K562 (cell line): Measurements from ENCODE around the gene RNLS. TPM values are rescaled to one million over a fixed set of nuclear protein-coding genes. Genes with fewer than 3 reads are reported as not detected.

Source experiments
- ATAC-seq: fragments of 200-7000 bp; cut with Tn5 transposase; 3 replicates; pipeline ENCODE4 v1.9.1; 2020; ENCODE audit warnings: moderate library complexity
- BruUV-seq: library from RNA; stranded (reverse); fragments of 400-500 nt; replicated peaks from 2 replicates; lab custom pipeline; 2021; lab: Mats Ljungman, UMichigan
- CTCF ChIA-PET: fragments of 300-600 bp; formaldehyde crosslinking; extraction: SDS; loops from one replicate; lab custom pipeline; 2021; ENCODE audit warnings: low intra/inter-chr PET ratio; lab: Yijun Ruan, JAX
- POLR2A ChIA-PET: fragments of 300-600, 350-650 bp; sonication (Branson Sonifier 250); formaldehyde crosslinking; extraction: SDS; loops from one replicate; lab custom pipeline; 2021; ENCODE audit warnings: antibody characterized with exemption, inconsistent platforms; lab: Yijun Ruan, JAX
- DNase-seq, 4 experiments: peaks; one replicate each; pipeline versions ENCODE4 v3.0.0 to v3.0.0-alpha.2; 2011 to 2018; ENCODE audit warnings: low spot score in 3 of 4, mixed read lengths in 3 of 4; ENCODE audit errors: extremely low read depth in 1 of 4
- FAIRE-seq: peaks from 2 replicates; lab custom pipeline; 2011; peaks lifted over from hg19 to GRCh38; lab: Jason Lieb, UNC
- H2AFZ ChIP-seq: 2 replicates; pipeline ENCODE4 v1.6.0; 2011; ENCODE audit warnings: low read depth, low read length, control low read depth, inconsistent platforms
- H3K27ac ChIP-seq: fragments of 200-600 bp; 3 replicates; pipeline ENCODE4 v1.8.0; 2011; ENCODE audit warnings: low read depth, mild to moderate bottlenecking, control low read depth, inconsistent platforms, low read length, moderate library complexity, mixed read lengths; ENCODE audit errors: extremely low read depth
- H3K27me3 ChIP-seq, 2 experiments: fragments of 300-600 bp in 1 of 2; 2 replicates in 1 of 2; 3 replicates in 1 of 2; pipeline versions ENCODE4 v1.6.0 to v1.8.0; 2011; ENCODE audit warnings: inconsistent platforms in 2 of 2, low read length in 2 of 2, mild to moderate bottlenecking in 1 of 2, mixed read lengths in 1 of 2, moderate library complexity in 1 of 2; ENCODE audit not compliant: control insufficient read depth in 2 of 2, insufficient read depth in 2 of 2
- H3K36me3 ChIP-seq: fragments of 300-600 bp; 3 replicates; pipeline ENCODE4 v1.8.0; 2011; ENCODE audit warnings: mild to moderate bottlenecking, low read length, inconsistent platforms; ENCODE audit not compliant: control insufficient read depth, insufficient read depth
- H3K4me1 ChIP-seq, 2 experiments: fragments of 200-600 bp in 1 of 2; replicated peaks in 1 of 2; 2 replicates in 1 of 2; 3 replicates in 1 of 2; pipeline versions ENCODE4 v1.5.1 to v1.8.0; 2011; ENCODE audit warnings: inconsistent platforms in 2 of 2, low read length in 2 of 2, mild to moderate bottlenecking in 1 of 2, mixed read lengths in 1 of 2, moderate library complexity in 1 of 2; ENCODE audit not compliant: control insufficient read depth in 2 of 2, insufficient read depth in 2 of 2
- H3K4me2 ChIP-seq: 2 replicates; pipeline ENCODE4 v1.6.1; 2011; ENCODE audit warnings: low read length, control low read depth, inconsistent platforms, mixed read lengths; ENCODE audit not compliant: insufficient read depth
- H3K4me3 ChIP-seq: fragments of 200-600 bp; sonication (generic), shearing (Covaris generic); 2 replicates; pipeline ENCODE4 v1.5.1; 2016; ENCODE audit warnings: control low read depth, inconsistent platforms
- H3K79me2 ChIP-seq: fragments of 200-600 bp; 3 replicates; pipeline ENCODE4 v1.8.0; 2011; ENCODE audit warnings: low read length, inconsistent platforms; ENCODE audit not compliant: control insufficient read depth, insufficient read depth
- H3K9ac ChIP-seq, 2 experiments: 2 replicates each; pipeline versions ENCODE4 v1.6.0 to v1.6.1; 2011; ENCODE audit warnings: low read depth in 2 of 2, low read length in 2 of 2, control low read depth in 1 of 2, inconsistent platforms in 1 of 2, mild to moderate bottlenecking in 1 of 2, mixed read lengths in 1 of 2; ENCODE audit not compliant: insufficient read depth in 1 of 2
- H3K9me1 ChIP-seq: one replicate; pipeline ENCODE4 v1.6.0; 2011; ENCODE audit warnings: inconsistent platforms, mild to moderate bottlenecking, low read length, moderate library complexity; ENCODE audit not compliant: control insufficient read depth, insufficient read depth
- H3K9me3 ChIP-seq: replicated peaks from 2 replicates; pipeline ENCODE4 v1.5.1; 2011; ENCODE audit warnings: low read depth, low read length, inconsistent platforms; ENCODE audit not compliant: control insufficient read depth, insufficient read depth
- H4K20me1 ChIP-seq: replicated peaks from 2 replicates; pipeline ENCODE4 v1.6.1; 2011; ENCODE audit warnings: low read length, inconsistent platforms, mixed read lengths; ENCODE audit not compliant: control insufficient read depth, insufficient read depth
- ADNP ChIP-seq: fragments of 200-800 bp; sonication (Bioruptor generic); IDR thresholded peaks from 2 replicates; pipeline ENCODE4 v1.6.1; 2016; ENCODE audit warnings: missing genetic modification characterization, missing compliant biosample characterization
- CBX5 ChIP-seq: IDR thresholded peaks from 2 replicates; pipeline ENCODE4 v1.6.1; 2014; ENCODE audit warnings: low read depth, borderline replicate concordance
- CEBPZ ChIP-seq: fragments of 150-350 bp; IDR thresholded peaks from 2 replicates; pipeline ENCODE4 v1.6.1; 2014; ENCODE audit warnings: low read depth, mild to moderate bottlenecking, low read length, borderline replicate concordance
- ESRRB ChIP-seq: fragments of 250-450 bp; sonication (Bioruptor Pico); IDR thresholded peaks from 2 replicates; pipeline ENCODE4 v1.5.0; 2020; ENCODE audit warnings: mild to moderate bottlenecking, moderate library complexity, borderline replicate concordance
- HEY1 ChIP-seq: fragments of 250-450 bp; sonication (Bioruptor Pico); IDR thresholded peaks from 2 replicates; pipeline ENCODE4 v1.5.0; 2020; ENCODE audit warnings: mild to moderate bottlenecking, moderate library complexity, borderline replicate concordance
- HMGXB4 ChIP-seq: sonication (generic); formaldehyde crosslinking; IDR thresholded peaks from 2 replicates; pipeline ENCODE4 v1.8.1; 2023; ENCODE audit warnings: mild to moderate bottlenecking, missing genetic modification reagents
- KAT7 ChIP-seq: sonication (generic); formaldehyde crosslinking; IDR thresholded peaks from 2 replicates; pipeline ENCODE4 v1.8.0; 2022; ENCODE audit warnings: missing genetic modification reagents, mild to moderate bottlenecking, borderline replicate concordance
- KLF13 ChIP-seq: fragments of 450-650 bp; IDR thresholded peaks from 2 replicates; pipeline ENCODE4 v1.6.1; 2016; ENCODE audit warnings: missing genetic modification characterization, low read depth, mild to moderate bottlenecking, missing compliant biosample characterization, moderate library complexity, borderline replicate concordance
- KLF16 ChIP-seq: IDR thresholded peaks from 2 replicates; pipeline ENCODE4 v1.6.1; 2016; ENCODE audit warnings: antibody characterized with exemption
- OTX1 ChIP-seq: fragments of 450-650 bp; formaldehyde crosslinking; IDR thresholded peaks from 2 replicates; pipeline ENCODE4 v1.4.0; 2022; ENCODE audit warnings: mild to moderate bottlenecking
- SIX5 ChIP-seq, 2 experiments: IDR thresholded peaks; 2 replicates each; pipeline ENCODE4 v1.6.1; 2011; ENCODE audit warnings: low read length in 2 of 2, borderline replicate concordance in 1 of 2, low read depth in 1 of 2, mild to moderate bottlenecking in 1 of 2, moderate library complexity in 1 of 2; ENCODE audit not compliant: insufficient read depth in 1 of 2
- SRSF7 ChIP-seq: fragments of 200-400 bp; formaldehyde crosslinking; optimal IDR thresholded peaks from 2 replicates; pipeline ENCODE3; 2017; ENCODE audit warnings: mild to moderate bottlenecking, low read depth, low read length
- TBP ChIP-seq: optimal IDR thresholded peaks from 2 replicates; pipeline ENCODE3; 2011; ENCODE audit warnings: low read depth, low read length, improper control_type of control experiment
- TGIF2 ChIP-seq: sonication (generic); formaldehyde crosslinking; IDR thresholded peaks from 2 replicates; pipeline ENCODE4 v1.8.1; 2022; ENCODE audit warnings: mild to moderate bottlenecking, missing genetic modification reagents, moderate library complexity
- ZSCAN32 ChIP-seq: fragments of 450-650 bp; formaldehyde crosslinking; IDR thresholded peaks from 2 replicates; pipeline ENCODE4 v1.4.0; 2020; ENCODE audit warnings: mild to moderate bottlenecking, moderate library complexity
- in situ Hi-C: fragments of 300-500 bp; cut with MboI; formaldehyde crosslinking; loops from 4 replicates; pipeline ENCODE4 v1.15.0; 2018; ENCODE audit warnings: inconsistent platforms, mixed read lengths
- intact Hi-C: fragments of 100-400 bp; cut with micrococcal nuclease; formaldehyde crosslinking; loops from 2 replicates; pipeline ENCODE4 v1.14.2; 2022
- polyA plus RNA-seq, 8 experiments: library from polyadenylated mRNA; depleted of rRNA in 4 of 8; stranded (reverse) in 5 of 8; unstranded in 3 of 8; fragments of >200 nt; fragmentation: Nextera tagmentation in 2 of 8; fragmentation: Illumina TruSeq in 1 of 8; extraction: Ambion mirVana in 2 of 8; extraction: Trizol in 1 of 8; gene quantifications; 2 replicates each; pipeline versions ENCODE4 v1.2.1 to v1.2.3, GENCODE V29; 2011 to 2014; ENCODE audit warnings: inconsistent platforms in 1 of 8, missing spikeins in 1 of 8
- total RNA-seq, 7 experiments: library from RNA; depleted of rRNA in 6 of 7; stranded (reverse); fragments of >200 nt in 6 of 7; fragmentation: Illumina TruSeq in 2 of 7; extraction: Trizol in 2 of 7; gene quantifications; 2 replicates each; pipeline versions ENCODE4 v1.2.1 to v1.2.3, GENCODE V29; 2011 to 2021; ENCODE audit warnings: low replicate concordance in 1 of 7
- TF ChIP-seq, protein P1 (sequence below): fragments of 450-650 bp; formaldehyde crosslinking; IDR thresholded peaks from 2 replicates; pipeline ENCODE4 v1.4.0; 2020; ENCODE audit warnings: mild to moderate bottlenecking, moderate library complexity

Gene RNLS
- total and polyA plus RNA-seq, 9 of the 15 experiments (the other 6 are each of a cell fraction or from before 2014, with no cell fraction given): 0.14 to 0.72 (median 0.41) TPM; not detected in 3

DNA sequence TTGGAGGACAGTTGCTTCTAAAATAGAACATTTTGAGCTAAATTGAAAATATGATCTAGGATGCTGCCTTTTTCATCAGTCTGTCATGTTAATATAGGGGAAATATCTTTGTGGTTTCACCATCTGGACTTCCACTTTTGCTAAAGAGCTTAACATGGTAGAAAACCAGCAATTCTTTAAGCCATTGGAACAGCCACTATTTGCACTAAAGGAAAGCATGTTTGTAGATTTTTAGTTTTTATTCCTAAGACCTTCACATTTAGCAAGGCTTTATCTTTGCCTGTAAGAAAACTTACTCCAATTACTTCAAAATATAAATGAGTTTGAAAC, 291.0 kb downstream of the RNLS start:
- in situ Hi-C loops (no loop called here), intact Hi-C loops (no loop called here)
- FAIRE-seq (no peak), ATAC-seq (no peak), DNase-seq (no peak)
- no TSS peak for BruUV-seq
- Histone ChIP-seq H3K4me2 (no peak overlapping the region), H3K4me1 (no peaks in the 10 kb centered on the region), H3K79me2 (no peaks in the 10 kb centered on the region), H3K36me3 (no peaks in the 10 kb centered on the region), H3K9ac (no peak overlapping the region), H3K27ac (no peak overlapping the region), H3K4me3 (no peak overlapping the region), H4K20me1 (no peaks in the 10 kb centered on the region), H2AFZ (no peak overlapping the region), H3K9me3 (no peaks in the 10 kb centered on the region), H3K27me3 (no peaks in the 10 kb centered on the region), H3K9me1 (no peaks in the 10 kb centered on the region)
- POLR2A ChIA-PET: interaction anchor here (0.6 kb wide), 1 partner anchor 25 kb away, joined by 3 read pairs; no protein-coding TSS in a partner anchor
- CTCF ChIA-PET: no interaction called here
- TF ChIP-seq, protein P1, sequence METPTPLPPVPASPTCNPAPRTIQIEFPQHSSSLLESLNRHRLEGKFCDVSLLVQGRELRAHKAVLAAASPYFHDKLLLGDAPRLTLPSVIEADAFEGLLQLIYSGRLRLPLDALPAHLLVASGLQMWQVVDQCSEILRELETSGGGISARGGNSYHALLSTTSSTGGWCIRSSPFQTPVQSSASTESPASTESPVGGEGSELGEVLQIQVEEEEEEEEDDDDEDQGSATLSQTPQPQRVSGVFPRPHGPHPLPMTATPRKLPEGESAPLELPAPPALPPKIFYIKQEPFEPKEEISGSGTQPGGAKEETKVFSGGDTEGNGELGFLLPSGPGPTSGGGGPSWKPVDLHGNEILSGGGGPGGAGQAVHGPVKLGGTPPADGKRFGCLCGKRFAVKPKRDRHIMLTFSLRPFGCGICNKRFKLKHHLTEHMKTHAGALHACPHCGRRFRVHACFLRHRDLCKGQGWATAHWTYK (CRISPR knock-in tag): no peak
- no peak for TF ChIP-seq CEBPZ
- TF ChIP-seq CBX5: no peak
- no peak for TF ChIP-seq HEY1 (CRISPR knock-in tag)
- no peak for TF ChIP-seq TBP
- no peak for TF ChIP-seq ESRRB (CRISPR knock-in tag)
- no peak for TF ChIP-seq HMGXB4 (CRISPR knock-in tag)
- no peak for TF ChIP-seq TGIF2 (CRISPR knock-in tag)
- no peak for TF ChIP-seq OTX1 (CRISPR knock-in tag)
- TF ChIP-seq SIX5 (IDR thresholded peaks at IDR 0.05; ENCODE audit: borderline replicate concordance in 1 of 2, insufficient read depth in 1 of 2, low read depth in 1 of 2, low read length in 2 of 2): no peak
- TF ChIP-seq KAT7: no peak
- TF ChIP-seq ADNP (tag): no peak
- no peak for TF ChIP-seq SRSF7
- TF ChIP-seq KLF16: no peak
- no peak for TF ChIP-seq KLF13 (tag)
- no peak for TF ChIP-seq ZSCAN32 (CRISPR knock-in tag)
